GM21737 (cell line): ENCODE results near the gene FGD6.
"Not testable (repeated sequence)": the region's sequence is repeated elsewhere in the genome, so short reads cannot be mapped to it uniquely, and the experiment has no call there.

Source experiments
- ATAC-seq: cut with Tn5 transposase; IDR thresholded peaks from one replicate; pipeline ENCODE4 v1.9.1; 2021; ENCODE audit warnings: mild to moderate bottlenecking, moderate library complexity; ENCODE audit not compliant: unreplicated experiment

The FGD6 gene

GRCh38 chr12:95206916-95207315 is 10.4 kb downstream of the FGD6 start:
- no peak for ATAC-seq

- ATAC-seq = no peak
Measured at GRCh38 chr12:95205685-95206084, 11.6 kb downstream of the FGD6 start.

- no peak for ATAC-seq
Measured at GRCh38 chr12:95205016-95205624, 12.1 kb downstream of the FGD6 start.

- no peak for ATAC-seq
Measured at GRCh38 chr12:95204141-95204866, 13.0 kb downstream of the FGD6 start.

GRCh38 chr12:95203487-95204030 is 13.7 kb downstream of the FGD6 start:
- no peak for ATAC-seq

GRCh38 chr12:95202691-95203486 is 14.4 kb downstream of the FGD6 start:
- ATAC-seq = no peak

- ATAC-seq = no peak
Measured at GRCh38 chr12:95201056-95201670, 16.1 kb downstream of the FGD6 start.

- ATAC-seq = no peak
Measured at GRCh38 chr12:95200128-95200894, 17.0 kb downstream of the FGD6 start.

- peak; percentile 53 for ATAC-seq
Measured at GRCh38 chr12:95198914-95199313, 18.4 kb downstream of the FGD6 start.

GRCh38 chr12:95197636-95198035 is 19.6 kb downstream of the FGD6 start:
- no peak for ATAC-seq

- ATAC-seq = not testable (repeated sequence)
Measured at GRCh38 chr12:95196875-95197569, 20.2 kb downstream of the FGD6 start.

- ATAC-seq = no peak
Measured at GRCh38 chr12:95195122-95195521, 22.1 kb downstream of the FGD6 start.

- ATAC-seq = no peak
Measured at GRCh38 chr12:95193139-95193538, 24.1 kb downstream of the FGD6 start.

GRCh38 chr12:95192271-95192670 is 25.0 kb downstream of the FGD6 start:
- ATAC-seq = no peak

GRCh38 chr12:95191060-95191696 is 26.1 kb downstream of the FGD6 start:
- ATAC-seq = no peak

GRCh38 chr12:95187865-95188415 is 29.3 kb downstream of the FGD6 start:
- no peak for ATAC-seq

GRCh38 chr12:95185854-95186253 is 31.4 kb downstream of the FGD6 start:
- no peak for ATAC-seq

- ATAC-seq = no peak
Measured at GRCh38 chr12:95185072-95185471, 32.2 kb downstream of the FGD6 start.

GRCh38 chr12:95184121-95184520 is 33.1 kb downstream of the FGD6 start:
- no peak for ATAC-seq
